ENCODE results near the gene ID4. TPM values are rescaled to one million over a fixed set of nuclear protein-coding genes. Genes with fewer than 3 reads are reported as not detected.
A peak's percentile ranks its signal among the peaks of the same experiment; 100 is the strongest.

The ID4 gene
- total and polyA plus RNA-seq, 12 donors: 1.2 to 9.6 (median 3.1) TPM

- TF ChIP-seq, protein P1, sequence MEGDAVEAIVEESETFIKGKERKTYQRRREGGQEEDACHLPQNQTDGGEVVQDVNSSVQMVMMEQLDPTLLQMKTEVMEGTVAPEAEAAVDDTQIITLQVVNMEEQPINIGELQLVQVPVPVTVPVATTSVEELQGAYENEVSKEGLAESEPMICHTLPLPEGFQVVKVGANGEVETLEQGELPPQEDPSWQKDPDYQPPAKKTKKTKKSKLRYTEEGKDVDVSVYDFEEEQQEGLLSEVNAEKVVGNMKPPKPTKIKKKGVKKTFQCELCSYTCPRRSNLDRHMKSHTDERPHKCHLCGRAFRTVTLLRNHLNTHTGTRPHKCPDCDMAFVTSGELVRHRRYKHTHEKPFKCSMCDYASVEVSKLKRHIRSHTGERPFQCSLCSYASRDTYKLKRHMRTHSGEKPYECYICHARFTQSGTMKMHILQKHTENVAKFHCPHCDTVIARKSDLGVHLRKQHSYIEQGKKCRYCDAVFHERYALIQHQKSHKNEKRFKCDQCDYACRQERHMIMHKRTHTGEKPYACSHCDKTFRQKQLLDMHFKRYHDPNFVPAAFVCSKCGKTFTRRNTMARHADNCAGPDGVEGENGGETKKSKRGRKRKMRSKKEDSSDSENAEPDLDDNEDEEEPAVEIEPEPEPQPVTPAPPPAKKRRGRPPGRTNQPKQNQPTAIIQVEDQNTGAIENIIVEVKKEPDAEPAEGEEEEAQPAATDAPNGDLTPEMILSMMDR (IDR thresholded peaks at IDR 0.05): no peak
- ATAC-seq: no peak
- no peaks in the 10 kb centered on the region for H3K36me3 ChIP-seq
- WGBS, 2 donors: 43 to 52% methylated on average over 9 of the region's 9 CpGs
- intact Hi-C loops (cut with DNase I): loop anchor here in 4 of 10 donors (2.0 to 5.0 kb wide), 2 partner anchors 33 to 34 kb away; partner anchors contain the start of gene ID4 (in 4 of the 4)
- no peaks in the 10 kb centered on the region for H3K9me3 ChIP-seq
- no peak for DNase-seq
- H3K4me3 ChIP-seq: peak overlapping the region in 9 of 10 donors; percentile 34 to 76 (median 61)
- H3K27me3 ChIP-seq: peaks cover 0 to 18% (median 0%) of the 10 kb centered on the region in 7 donors
- peaks cover 0 to 26% (median 15%) of the 10 kb centered on the region in 9 donors for H3K4me1 ChIP-seq
- H3K27ac ChIP-seq: peak overlapping the region; percentile 7 to 98 (median 96)
Observed at GRCh38 chr6:19803331-19804204, 33.6 kb upstream of the ID4 start.

- no peaks in the 10 kb centered on the region for H3K9me3 ChIP-seq
- ATAC-seq (peak; percentile 96 to 100 (median 99)), DNase-seq (peak; percentile 95 to 97)
- H3K27me3 ChIP-seq: peaks cover 0 to 18% (median 0%) of the 10 kb centered on the region in 7 donors
- peaks cover 0 to 26% (median 15%) of the 10 kb centered on the region in 9 donors for H3K4me1 ChIP-seq
- H3K4me3 ChIP-seq: peak overlapping the region; percentile 11 to 76 (median 60)
- TF ChIP-seq, protein P1 (IDR thresholded peaks at IDR 0.05): no peak
- 1% methylated on average over 67 to 77 of the region's 77 CpGs for WGBS, 2 donors
- H3K36me3 ChIP-seq: no peaks in the 10 kb centered on the region
- H3K27ac ChIP-seq: peak overlapping the region; percentile 79 to 98 (median 96)
- intact Hi-C loops (cut with DNase I): loop anchor here in 5 of 10 donors (2.0 to 5.0 kb wide), 3 partner anchors 32 to 38 kb away; partner anchors contain the start of gene ID4 (in 4 of the 5)
Observed at GRCh38 chr6:19804205-19805128, 32.7 kb upstream of the ID4 start.

DNA sequence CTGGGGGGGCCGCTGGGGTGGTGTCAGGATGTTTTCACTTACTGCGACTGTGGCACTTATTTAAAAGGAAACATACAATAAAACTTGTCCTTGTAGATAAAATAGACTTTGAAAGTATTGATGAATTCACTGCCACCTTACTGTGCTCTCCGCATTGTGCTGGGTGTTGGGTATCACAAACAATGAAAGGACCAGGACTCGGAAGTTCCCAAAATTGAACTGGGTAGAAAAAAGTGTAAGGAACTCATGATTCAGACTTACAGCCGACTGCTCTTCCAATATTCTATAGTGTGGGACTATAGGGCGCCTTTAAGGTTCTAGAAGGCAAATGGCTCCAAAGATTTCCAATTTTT is 32.1 kb upstream of the ID4 start:
- Histone ChIP-seq H3K27ac (peak overlapping the region; percentile 79 to 98 (median 96)), H3K27me3 (peaks cover 0 to 18% (median 0%) of the 10 kb centered on the region in 7 donors), H3K9me3 (no peaks in the 10 kb centered on the region), H3K36me3 (no peaks in the 10 kb centered on the region), H3K4me1 (peaks cover 0 to 26% (median 15%) of the 10 kb centered on the region in 9 donors), H3K4me3 (peak overlapping the region; percentile 11 to 76 (median 60))
- ATAC-seq (peak in 2 of 8 donors; percentile 7 to 12), DNase-seq (no peak)
- TF ChIP-seq, protein P1 (IDR thresholded peaks at IDR 0.05): peak in 1 of 9 donors; percentile 4
- WGBS, 2 donors: 29 to 39% methylated on average over 6 of the region's 6 CpGs
- intact Hi-C loops (cut with DNase I): loop anchor here in 4 of 10 donors (2.0 to 5.0 kb wide), 2 partner anchors 32 to 37 kb away; partner anchors contain the start of gene ID4 (in 3 of the 4)
